Cortex of kidney (tissue), 1 donor: Measurements from ENCODE around the gene BGLAP.
"Not testable (repeated sequence)": the region's sequence is repeated elsewhere in the genome, so short reads cannot be mapped to it uniquely, and the experiment has no call there.

Source experiments
- DNase-seq: peaks from one replicate; lab custom pipeline; 2025; lab: John Stamatoyannopoulos, UW

The BGLAP gene

DNA sequence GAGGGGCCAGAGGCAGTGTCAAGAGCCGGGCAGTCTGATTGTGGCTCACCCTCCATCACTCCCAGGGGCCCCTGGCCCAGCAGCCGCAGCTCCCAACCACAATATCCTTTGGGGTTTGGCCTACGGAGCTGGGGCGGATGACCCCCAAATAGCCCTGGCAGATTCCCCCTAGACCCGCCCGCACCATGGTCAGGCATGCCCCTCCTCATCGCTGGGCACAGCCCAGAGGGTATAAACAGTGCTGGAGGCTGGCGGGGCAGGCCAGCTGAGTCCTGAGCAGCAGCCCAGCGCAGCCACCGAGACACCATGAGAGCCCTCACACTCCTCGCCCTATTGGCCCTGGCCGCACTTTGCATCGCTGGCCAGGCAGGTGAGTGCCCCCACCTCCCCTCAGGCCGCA is at the start of gene BGLAP:
Gene BGLAP (plus strand): TSS at position 259 of the 400 bp plus-strand sequence. CDS start 48 bp downstream, at position 307.
- DNase-seq = no peak

DNA sequence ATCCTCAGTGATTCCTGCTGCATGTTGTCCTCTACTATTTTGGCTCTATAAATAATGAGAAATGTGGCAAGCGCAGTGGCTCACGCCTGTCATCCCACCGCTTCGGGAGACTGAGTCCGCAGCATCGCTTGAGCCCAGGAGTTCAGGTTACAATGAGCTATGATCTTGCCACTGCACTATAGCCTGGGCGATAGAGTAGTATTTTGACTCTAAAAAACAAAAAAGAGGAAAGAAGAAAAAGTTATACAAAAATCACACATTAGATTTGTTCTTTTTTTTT is 48.8 kb upstream of the BGLAP start:
- no peak for DNase-seq

DNA sequence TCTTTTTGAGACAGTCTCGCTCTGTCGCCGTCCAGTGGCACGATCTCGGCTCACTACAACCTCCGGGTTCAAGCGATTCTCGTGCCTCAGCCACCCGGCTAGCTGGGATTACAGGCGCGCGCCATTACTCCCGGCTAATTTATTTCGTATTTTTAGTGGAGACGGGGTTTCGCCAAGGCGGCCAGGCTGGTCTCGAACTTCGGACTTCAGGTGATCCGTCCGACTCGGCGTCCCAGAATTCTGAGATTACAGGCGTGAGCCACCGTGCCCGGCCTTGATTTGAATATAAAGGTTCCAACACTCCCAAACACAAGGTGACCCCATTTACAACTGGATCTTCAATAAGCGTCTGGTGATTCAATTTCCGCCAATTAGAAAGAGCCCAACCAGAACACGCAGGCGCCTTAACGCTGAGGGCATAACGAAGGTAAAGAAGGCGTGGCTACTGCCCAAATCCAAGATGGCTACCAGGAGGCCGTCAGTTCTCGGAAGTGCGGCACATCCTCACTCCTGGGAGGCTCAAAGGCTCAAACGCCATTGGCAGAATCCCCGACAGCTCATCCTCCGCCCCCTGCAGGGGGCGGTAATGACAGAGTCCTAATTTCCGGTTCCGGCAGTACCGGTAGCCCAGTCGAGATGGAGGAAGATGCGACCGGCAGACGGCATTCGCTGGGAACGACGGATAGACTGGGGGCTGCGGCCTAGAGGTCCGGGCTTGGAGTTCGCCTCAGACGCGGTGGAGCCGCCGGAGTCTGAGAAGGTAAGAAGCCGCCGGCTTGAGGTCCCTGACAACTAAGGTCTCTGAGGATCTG is 48.3 kb upstream of the BGLAP start, which contains the start of gene SLC25A44:
Gene SLC25A44 (plus strand): TSS at position 617 of the 812 bp plus-strand sequence. CDS start 5,744 bp downstream, outside the sequence.
- peak; percentile 33 for DNase-seq

DNA sequence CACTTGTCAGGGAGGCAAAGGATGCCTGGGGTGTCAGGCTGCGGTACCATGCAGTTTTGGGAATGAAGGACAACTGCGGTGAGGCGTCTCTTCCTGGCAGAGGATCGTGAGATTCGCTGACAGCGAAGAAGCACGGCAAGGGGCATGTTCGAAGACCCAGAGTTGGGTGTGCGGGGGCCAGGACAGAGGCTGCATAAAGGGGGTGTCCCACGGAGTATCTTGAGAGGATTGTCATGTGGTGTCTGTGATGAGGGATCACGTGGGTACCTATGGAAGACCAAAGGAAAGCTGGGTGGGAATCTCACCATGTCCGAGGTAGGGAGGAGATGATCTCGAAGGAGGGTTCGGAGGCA is 47.7 kb upstream of the BGLAP start:
- DNase-seq = no peak

DNA sequence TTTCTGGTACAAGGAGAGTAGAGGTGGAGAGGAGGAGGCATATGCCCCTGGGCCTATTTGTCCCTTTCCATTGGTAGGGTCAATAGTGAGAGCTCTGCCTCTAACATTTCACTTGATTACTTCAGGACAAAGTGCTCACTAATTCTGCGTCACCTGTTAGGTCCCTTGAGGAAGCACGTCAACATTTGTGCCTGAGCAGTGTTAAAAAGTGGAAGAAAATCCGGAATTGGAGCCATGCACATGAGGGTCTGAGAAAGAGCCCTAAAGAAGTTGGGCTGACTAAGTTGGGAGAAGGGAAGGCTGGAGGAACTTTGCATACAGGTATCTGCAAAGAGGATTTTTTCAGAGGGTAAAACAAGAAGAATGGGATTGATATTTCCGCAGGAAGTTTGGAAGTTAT is 46.1 kb upstream of the BGLAP start:
- DNase-seq = no peak

DNA sequence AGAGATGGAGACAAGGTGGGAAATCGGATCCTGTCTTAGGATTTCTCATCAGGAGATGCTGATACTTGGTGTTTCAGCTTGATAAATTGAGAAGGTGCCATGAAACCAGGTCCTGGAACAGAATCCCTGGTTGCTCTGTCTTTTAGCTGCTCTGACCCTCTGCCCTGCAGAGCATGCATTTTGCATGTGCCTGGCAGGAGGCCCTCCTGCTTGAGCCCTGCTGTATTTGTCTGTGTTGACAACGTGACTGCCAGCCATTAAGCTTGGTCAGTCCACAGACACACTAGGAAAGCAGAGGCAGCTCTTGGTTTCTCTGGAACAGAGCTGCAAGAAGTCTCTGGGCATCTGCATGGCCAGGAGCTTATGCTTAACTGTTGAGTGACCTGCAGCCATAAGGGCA is 45.5 kb upstream of the BGLAP start:
- DNase-seq = no peak

DNA sequence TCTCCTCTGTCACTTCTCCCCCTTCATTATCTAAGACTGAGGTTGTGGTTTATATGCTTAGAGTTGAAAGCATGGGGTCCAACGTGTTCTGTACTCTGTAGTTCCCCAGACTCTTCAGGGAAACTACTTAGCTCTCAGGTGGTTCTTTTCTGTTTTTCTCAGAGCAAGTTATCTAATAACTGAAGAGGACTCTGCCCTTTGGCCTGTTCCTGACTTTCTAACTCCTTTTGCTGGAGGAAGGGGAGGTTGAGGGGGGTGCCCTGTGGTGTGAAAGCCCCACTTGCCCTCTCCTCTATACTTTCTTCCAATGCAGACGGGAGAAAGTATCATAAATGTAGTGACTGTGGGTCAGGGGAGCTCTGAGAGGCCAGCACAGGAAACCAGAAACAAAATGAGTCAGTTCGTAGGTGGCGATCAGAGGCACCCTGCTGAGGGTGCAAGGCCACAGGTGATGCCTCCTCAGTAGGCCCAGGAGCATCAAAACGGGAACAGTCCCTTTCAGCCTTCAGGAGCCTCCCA is 43.1 kb upstream of the BGLAP start:
- no peak for DNase-seq

DNA sequence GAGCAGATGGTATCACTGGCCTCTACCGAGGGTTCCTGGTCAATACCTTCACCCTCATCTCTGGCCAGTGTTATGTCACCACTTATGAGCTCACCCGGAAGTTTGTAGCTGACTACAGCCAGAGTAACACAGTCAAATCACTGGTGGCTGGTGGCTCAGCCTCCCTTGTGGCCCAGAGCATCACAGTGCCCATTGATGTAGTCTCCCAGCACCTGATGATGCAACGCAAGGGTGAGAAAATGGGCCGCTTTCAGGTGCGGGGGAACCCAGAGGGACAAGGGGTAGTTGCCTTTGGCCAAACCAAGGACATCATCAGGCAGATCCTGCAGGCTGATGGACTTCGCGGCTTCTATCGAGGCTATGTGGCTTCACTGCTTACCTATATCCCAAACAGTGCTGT is 41.9 kb upstream of the BGLAP start:
- no peak for DNase-seq

DNA sequence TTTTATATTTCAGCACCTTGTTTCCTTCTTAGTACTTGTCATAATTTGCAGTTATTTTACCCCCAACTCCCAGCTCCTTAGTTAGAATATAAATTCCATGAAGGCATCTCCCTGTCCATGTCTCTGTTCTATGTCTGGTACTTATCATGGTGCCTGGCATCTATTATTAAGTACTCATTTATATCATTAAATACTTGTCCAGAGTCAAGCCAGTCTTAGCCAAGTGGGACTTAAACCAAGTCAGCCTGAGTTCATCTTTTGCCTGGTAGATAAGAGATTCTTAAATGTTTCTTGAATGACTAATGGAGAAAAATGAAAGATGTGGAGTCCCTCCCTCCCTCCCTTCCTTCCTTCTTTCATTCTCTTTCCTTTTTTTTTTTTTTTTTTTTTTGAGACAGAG is 38.7 kb upstream of the BGLAP start:
- DNase-seq = no peak

DNA sequence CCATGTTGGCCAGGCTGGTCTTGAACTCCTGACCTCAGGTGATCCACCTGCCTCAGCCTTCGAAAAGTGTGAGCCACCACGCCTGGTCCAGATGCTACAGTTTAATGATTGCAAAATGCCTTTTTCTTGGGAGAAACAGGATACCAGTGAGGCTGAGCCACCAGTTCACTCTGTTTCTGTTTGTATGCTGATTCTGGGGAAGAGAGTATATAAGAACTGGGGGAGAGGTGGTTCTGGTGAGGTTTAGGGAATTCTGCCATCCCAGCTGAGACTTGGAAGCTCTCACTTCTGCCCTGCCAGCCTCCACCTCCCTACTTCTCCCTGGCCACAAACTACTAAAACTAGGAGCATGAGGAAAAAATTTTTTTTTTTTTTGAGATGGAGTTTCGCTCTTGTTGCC is 37.3 kb upstream of the BGLAP start:
- no peak for DNase-seq

DNA sequence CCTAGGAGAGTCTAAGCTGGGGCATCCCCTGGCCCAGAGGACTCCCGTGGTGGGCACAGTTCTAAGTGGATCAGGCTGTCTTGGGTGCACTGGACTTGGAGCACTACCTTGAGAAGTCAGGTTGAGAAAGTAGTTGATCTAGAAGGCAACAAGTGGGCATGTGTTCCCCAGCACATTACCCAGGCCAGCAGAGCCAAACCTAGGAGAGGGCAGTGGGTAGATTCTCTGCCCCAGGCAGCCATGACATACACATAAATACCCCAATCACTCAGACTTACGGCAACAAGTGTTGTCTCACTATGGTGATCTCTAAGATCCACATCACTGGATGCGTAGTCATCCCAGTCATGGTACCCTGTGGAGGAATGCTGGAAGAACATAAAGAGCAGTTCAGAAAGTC is 30.7 kb upstream of the BGLAP start:
- DNase-seq = no peak

DNA sequence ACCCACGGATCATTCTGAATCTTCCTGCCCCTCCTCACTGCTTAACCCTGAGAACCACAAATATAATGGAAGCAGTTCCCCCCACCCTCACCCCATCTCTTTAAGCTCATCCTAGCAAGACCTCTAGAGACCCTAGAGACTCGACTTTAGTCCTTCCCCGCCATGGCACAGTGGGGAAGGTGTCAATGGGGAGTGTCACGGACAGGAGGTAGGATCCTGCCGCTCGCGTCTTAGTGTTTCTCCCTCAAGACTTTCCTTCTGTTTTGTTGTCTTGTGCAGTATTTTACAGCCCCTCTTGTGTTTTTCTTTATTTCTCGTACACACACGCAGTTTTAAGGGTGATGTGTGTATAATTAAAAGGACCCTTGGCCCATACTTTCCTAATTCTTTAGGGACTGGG is 29.9 kb upstream of the BGLAP start:
- DNase-seq = no peak

DNA sequence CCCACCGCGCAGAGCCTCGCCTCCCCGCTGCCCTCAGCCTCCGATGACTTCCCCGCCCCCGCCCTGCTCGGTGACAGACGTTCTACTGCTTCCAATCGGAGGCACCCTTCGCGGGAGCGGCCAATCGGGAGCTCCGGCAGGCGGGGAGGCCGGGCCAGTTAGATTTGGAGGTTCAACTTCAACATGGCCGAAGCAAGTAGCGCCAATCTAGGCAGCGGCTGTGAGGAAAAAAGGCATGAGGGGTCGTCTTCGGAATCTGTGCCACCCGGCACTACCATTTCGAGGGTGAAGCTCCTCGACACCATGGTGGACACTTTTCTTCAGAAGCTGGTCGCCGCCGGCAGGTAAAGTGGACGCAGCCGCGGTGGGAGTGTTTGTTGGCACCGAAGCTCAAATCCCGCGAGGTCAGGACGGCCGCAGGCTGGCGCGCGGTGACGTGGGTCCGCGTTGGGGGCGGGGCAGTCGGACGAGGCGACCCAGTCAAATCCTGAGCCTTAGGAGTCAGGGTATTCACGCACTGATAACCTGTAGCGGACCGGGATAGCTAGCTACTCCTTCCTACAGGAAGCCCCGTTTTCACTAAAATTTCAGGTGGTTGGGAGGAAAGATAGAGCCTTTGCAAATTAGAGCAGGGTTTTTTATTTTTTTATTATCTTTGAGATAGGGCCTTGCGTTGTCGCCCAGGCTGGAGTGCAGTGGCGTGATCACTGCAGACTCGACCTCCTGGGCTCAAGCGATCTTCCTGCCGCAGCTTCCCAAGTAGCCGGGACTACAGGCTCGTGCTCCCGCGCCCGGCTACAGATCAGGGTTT is 28.9 kb upstream of the BGLAP start, which contains the start of gene PMF1:
Gene PMF1 (plus strand): TSS at position 175 of the 811 bp plus-strand sequence. CDS start 9 bp downstream, at position 184.
- DNase-seq = peak; percentile 93

DNA sequence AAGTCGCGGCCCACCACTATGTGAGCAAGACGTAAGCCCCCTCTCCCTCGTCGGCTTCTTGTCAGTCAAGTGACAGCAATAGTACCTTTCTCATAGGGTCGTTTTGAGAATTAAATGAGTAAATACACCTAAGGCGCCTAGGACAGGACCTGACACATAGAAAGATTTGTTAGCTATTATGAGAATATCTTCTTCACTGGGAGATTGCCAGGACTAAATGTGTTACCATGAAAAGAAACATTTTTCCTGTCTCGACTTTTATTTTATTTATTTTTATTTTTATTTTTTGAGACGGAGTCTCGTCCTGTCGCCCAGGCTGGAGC is 28.4 kb upstream of the BGLAP start:
- no peak for DNase-seq

DNA sequence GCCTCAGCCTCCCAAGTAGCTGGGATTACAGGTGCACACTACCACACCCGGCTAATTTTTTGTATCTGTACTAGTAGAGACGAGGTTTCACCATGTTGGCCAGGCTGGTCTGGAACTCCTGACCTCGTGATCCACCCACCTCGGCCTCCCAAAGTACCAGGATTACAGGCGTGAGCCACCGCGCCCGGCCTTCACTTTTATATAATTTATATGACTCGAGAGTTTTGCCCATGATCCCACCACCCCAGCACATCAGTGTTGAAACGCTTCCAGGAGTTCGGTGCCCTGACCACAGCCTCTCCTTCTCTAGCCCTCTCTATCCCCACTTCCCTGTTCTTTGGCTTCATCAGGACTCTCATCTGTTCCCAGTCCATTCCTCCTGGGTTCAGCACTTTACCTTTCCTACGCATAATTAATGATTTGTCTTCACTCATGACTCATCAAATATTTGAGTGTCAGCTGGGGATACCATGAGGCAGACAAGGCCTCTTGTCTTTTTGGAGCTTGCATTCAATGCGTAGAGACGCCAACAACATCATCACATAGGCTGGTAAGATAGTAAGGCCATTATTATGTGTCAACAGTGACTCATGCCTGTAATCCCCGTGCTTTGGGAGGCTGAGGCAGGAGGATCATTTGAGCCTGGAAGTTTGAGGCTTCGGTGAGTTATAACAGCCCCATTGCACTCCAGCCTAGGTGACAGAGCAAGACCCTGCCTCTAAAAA is 27.8 kb upstream of the BGLAP start:
- no peak for DNase-seq

DNA sequence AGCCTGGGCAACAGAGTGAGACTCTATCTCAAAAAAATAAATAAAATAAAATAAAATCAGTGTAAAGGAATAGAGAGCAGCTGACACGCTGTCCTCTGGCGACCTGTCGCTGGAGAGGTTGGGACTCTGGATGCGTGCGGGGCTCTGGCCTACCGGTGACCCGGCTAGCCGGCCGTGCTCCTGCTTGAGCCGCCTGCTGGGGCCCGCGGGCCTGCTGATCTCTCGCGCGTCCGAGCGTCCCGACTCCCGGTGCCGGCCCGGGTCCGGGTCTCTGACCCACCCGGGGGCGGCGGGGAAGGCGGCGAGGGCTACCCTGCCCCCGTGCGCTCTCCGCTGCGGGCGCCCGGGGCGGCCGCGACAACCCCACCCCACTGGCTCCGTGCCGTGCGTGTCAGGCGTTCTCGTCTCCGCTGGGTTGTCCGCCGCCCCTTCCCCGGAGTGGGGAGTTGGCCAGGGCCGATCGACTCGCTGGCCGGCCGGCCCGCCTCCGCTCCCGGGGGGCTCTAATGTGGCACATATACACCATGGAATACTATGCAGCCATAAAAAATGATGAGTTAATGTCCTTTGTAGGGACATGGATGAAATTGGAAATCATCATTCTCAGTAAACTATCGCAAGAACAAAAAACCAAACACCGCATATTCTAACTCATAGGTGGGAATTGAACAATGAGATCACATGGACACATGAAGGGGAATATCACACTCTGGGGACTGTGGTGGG is 25.5 kb upstream of the BGLAP start:
- DNase-seq = not testable (repeated sequence)

DNA sequence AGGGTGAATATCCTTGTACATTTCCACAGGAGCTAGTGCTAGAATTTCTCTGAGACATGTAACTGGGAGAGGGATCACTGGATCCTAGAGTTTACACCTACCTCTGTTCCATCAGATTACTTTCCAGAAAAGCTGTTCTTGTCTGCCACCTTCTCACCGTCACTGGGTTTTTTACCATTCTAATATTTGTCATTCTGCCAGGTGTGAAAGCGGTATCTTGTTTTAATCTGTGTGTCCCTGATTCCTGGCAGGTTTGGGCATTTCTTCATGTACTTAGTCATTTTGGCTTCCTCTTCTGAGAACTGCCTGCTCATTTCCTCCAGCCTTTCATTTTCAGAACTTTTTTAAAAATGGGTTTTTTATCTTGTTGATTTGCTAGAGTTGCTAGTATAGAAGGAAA is 24.1 kb upstream of the BGLAP start:
- DNase-seq = no peak

DNA sequence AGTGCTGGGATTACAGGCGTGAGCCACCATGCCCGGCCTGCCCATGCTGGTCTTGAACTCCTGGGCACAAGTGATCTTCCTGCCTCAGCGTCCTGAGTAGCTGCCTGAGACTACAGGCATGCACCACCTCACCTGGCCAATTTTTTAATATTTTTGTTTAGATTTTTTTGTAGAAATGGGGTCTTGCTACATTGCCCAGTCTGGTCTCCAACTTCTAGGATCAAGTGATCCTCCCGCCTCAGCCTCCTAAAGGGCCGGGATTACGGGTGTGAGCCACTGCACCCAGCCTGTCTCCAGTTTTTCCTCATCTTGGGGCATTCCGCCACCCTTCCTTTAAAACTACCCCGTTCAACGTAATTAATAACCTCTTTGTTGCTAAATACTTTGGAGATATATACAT is 21.8 kb upstream of the BGLAP start:
- DNase-seq = no peak

DNA sequence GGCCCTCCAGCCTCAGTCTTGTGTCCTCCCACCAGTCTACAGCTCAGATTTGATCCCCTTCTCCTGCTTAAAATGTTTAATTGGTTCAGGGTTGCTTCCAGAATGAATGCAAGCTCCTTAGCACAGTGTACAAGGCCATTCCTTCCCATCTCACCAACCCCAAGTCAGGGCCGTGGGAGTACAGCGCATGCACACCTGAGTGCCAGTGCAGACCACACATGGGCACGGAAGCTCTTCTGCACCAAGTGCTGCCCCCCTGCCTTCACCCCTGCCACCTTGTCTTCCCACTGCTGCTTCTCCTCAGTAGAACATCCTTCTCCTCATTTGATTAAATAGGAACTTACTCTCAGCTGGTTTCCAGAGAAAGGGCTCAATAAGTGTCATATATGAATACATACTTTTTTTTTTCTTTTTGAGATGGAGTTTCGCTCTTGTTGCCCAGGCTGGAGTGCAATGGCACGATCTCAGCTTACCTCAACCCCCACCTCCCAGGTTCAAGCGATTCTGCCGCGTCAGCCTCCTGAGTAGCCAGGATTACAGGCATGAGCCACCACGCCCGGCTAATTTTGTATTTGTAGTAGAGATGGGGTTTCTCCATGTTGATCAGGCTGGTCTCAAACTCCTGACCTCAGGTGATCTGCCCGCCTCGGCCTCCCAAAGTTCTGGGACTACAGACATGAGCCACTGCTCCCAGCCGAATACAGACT is 19.8 kb upstream of the BGLAP start:
- DNase-seq = no peak

DNA sequence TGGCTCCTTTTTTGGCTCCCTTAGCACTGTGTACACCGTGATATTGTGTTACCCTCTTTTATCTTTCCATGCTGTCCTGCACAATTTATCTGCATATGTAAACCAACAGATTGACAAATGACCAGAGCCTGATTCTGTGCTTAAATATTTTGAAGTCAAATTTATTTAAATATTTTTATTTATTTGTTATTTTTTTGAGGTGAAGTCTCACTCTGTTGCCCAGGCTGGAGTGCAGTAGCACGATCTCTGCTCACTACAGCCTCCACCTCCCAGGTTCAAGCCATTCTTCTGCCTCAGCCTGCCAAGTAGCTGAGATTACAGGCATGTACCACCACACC is 16.3 kb upstream of the BGLAP start:
- no peak for DNase-seq

DNA sequence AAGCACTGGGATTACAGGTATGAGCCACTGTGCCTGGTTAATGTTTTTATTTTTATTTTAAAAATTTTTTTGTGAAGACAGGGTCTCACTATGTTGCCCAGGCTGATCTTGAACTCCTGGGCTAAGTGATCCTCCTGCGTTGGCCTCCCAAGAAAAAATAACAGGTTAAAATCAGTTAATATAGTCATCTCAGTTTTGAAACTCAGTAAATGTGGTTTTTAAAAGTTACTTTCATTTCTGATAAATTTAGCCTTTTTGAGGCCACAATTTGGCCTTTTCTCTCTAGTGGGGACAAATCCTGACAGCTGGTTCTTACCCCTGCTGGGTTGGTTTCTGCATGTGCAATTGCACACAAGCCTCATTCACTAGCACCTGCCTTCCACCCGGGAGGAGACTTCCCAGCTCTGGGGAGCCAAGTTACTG is 15.9 kb upstream of the BGLAP start:
- no peak for DNase-seq
